ENCODE results near the gene WNT7B.

- TF ChIP-seq, protein P1, sequence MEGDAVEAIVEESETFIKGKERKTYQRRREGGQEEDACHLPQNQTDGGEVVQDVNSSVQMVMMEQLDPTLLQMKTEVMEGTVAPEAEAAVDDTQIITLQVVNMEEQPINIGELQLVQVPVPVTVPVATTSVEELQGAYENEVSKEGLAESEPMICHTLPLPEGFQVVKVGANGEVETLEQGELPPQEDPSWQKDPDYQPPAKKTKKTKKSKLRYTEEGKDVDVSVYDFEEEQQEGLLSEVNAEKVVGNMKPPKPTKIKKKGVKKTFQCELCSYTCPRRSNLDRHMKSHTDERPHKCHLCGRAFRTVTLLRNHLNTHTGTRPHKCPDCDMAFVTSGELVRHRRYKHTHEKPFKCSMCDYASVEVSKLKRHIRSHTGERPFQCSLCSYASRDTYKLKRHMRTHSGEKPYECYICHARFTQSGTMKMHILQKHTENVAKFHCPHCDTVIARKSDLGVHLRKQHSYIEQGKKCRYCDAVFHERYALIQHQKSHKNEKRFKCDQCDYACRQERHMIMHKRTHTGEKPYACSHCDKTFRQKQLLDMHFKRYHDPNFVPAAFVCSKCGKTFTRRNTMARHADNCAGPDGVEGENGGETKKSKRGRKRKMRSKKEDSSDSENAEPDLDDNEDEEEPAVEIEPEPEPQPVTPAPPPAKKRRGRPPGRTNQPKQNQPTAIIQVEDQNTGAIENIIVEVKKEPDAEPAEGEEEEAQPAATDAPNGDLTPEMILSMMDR (IDR thresholded peaks at IDR 0.05), result no peak
- TF ChIP-seq TEAD4 (IDR thresholded peaks at IDR 0.05; ENCODE audit: borderline replicate concordance, insufficient read depth) (no peak), MXI1 (IDR thresholded peaks at IDR 0.05; ENCODE audit: low read depth, low read length) (no peak), EP300 (IDR thresholded peaks at IDR 0.05; ENCODE audit: borderline replicate concordance in 1 of 2, low read depth in 1 of 2, low read length in 1 of 2) (no peak), POLR2AphosphoS5 (IDR thresholded peaks at IDR 0.05; ENCODE audit: low read depth, low read length) (no peak), RAD21 (IDR thresholded peaks at IDR 0.05; ENCODE audit: low read length) (no peak), FOXJ3 (CRISPR knock-in tag; IDR thresholded peaks at IDR 0.05) (no peak), CHD2 (IDR thresholded peaks at IDR 0.05; ENCODE audit: low read length, partially characterized antibody) (no peak), NFIC (IDR thresholded peaks at IDR 0.05; ENCODE audit: borderline replicate concordance) (no peak)
Observed at GRCh38 chr22:45942344-45942743, 34.6 kb downstream of the WNT7B start.
